GM12873 (cell line): Measurements from ENCODE around the gene PDE4A.

Experiments used
- TF ChIP-seq, protein P1 (sequence below): IDR thresholded peaks from 2 replicates; pipeline ENCODE4 v1.5.1; 2012; ENCODE audit warnings: low read depth, mild to moderate bottlenecking, moderate library complexity, low read length, control low read depth; ENCODE audit not compliant: insufficient read depth; ENCODE audit errors: missing control alignments

The PDE4A gene

DNA sequence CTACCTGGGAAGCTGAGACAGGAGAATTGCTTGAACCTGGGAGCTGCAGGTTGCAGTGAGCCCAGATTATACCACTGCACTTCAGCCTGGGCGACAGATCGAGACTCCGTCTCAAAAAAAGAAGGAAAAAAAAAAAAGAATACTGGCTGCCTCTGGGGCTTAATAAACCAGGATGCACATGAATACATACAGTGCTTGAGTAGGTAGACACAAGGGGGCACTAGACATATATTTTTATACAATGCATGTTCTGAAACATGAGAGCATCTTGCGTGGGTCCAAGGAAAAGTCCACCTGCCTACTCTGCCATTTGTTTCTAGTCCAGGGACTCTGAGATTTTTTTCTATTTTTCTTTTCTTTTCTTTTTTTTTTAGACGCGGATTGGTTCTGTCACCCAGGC is 51.6 kb downstream of the PDE4A start:
- TF ChIP-seq, protein P1, sequence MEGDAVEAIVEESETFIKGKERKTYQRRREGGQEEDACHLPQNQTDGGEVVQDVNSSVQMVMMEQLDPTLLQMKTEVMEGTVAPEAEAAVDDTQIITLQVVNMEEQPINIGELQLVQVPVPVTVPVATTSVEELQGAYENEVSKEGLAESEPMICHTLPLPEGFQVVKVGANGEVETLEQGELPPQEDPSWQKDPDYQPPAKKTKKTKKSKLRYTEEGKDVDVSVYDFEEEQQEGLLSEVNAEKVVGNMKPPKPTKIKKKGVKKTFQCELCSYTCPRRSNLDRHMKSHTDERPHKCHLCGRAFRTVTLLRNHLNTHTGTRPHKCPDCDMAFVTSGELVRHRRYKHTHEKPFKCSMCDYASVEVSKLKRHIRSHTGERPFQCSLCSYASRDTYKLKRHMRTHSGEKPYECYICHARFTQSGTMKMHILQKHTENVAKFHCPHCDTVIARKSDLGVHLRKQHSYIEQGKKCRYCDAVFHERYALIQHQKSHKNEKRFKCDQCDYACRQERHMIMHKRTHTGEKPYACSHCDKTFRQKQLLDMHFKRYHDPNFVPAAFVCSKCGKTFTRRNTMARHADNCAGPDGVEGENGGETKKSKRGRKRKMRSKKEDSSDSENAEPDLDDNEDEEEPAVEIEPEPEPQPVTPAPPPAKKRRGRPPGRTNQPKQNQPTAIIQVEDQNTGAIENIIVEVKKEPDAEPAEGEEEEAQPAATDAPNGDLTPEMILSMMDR: peak; percentile 49

DNA sequence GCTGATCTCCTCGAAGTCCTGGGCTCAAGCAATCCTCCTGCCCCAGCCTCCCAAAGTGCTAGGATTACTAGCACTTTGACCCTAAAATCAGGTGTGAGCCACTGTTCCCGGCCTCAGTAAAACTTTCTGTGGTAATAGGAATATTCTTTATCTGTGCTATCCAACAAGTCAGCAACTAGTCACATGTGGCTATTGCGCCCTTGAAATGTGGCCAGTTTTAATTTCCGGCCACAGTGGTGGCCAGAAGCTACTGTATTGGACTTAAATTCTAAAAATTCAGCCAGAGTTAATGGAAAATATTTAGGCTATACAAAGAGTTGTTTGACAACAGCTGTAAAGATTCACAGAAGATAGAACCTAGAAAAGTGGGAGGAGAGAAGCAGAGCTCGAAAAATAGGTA is 52.9 kb downstream of the PDE4A start:
- TF ChIP-seq, protein P1: no peak

DNA sequence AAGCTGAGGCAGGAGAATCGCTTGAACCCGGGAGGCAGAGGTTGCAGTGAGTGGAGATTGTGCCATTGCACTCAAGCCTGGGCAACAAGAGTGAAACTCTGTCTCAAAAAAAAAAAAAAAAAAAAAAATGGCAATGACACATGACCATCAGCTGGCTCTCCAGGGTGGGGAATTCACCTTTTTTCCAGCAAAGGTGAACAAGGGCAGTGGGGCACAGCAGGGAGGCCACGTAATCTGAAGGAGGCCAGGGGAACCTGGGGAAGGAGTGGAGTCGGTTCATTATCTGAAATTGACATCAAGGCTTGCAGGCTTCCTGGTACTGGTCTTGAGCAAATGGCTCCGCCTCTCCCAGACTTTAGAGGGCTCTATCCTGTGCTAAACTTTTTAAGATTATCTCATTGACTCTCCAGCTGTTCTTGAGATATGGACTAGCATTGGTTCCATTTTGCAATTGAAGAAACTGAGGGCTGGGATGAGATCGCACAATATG is 54.7 kb downstream of the PDE4A start:
- TF ChIP-seq, protein P1: no peak

DNA sequence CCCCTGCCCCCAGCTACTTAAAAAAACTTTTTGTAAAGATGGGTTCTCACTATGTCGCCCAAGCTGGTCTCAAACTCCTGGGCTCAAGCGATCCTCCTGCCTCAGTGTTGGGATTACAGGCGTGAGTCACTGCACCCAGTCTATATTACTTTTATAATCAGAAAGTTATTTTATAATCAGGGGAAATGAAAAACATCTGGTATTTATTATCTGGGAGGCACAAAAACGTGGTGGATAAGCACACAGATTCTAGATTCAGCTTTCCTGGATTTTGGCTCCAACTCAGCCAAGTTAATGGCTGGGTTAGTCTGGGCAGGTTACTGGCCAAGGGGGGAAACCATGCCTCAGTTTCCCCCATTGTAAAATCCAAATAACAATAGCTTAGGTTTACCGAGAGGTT is 58.1 kb downstream of the PDE4A start:
- TF ChIP-seq, protein P1: no peak

DNA sequence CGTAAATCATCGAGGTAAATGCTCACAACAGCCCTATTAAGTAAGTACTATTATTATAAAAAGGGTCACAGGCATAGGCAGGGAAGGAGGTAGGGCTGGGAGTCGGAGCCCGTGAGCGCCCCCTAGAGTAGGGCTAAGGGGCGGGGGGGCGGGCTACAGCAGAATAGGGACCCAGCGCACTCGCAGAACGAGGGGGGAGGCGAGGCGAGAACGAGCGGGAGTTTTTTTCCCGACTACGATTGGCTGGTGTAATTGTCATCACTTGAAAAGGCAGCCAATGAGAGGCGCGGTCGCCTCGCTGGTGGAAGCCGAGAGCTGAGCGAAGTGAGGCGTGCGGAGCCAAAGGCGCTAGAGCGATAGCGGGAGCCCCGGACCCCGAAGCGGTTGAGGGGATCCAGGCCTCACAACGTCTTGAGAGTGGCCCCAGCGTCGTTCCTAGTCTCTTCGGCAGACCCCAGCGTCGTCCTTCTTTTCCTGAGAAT is 58.6 kb downstream of the PDE4A start:
- TF ChIP-seq, protein P1: peak; percentile 25

DNA sequence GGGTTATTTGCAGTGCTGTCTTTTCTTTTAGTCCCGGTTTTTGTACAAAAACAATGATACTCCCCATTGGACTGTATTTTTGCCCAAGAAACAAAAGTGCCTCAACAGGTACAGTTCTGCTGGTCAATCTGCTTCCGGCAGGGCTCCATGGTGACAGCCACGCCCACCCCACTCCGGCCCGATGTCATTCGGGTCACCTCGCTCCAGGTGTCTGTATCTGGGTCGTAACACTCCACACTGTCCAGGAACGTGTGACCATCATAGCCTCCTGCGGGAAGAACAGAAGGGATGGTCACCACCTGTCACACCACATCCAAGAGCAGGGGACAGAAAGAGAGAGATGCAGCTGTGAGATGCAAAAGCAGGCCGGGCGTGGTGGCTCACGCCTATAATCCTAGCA is 66.2 kb downstream of the PDE4A start:
- TF ChIP-seq, protein P1: no peak

DNA sequence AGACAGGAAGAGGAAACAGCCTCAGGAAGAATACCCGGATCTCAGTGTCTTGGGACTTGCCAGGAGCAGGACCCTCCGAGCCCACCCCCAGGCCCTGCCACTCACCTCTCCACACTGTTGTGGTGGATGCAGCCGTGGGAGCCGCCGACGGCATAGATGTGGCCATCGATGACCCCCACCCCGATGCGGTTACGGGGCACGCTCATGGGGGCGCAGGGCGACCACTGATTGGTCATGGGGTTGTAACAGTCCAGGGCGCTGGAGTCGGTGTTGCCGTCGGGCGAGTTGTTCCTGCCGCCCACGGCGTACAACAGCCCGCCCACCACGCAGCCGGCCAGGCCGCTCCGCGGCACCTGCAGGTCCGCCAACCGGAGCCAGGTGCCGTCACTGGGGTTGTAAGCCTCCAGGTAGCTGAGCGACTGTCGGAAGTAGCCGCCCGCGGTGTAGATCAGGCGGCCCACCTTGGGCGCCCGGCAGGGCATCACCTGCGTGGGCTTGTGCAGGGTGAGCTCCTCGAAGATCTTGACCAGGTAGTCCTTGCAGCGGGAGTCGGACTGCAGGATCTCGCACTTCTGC is 71.2 kb downstream of the PDE4A start:
- TF ChIP-seq, protein P1: no peak

DNA sequence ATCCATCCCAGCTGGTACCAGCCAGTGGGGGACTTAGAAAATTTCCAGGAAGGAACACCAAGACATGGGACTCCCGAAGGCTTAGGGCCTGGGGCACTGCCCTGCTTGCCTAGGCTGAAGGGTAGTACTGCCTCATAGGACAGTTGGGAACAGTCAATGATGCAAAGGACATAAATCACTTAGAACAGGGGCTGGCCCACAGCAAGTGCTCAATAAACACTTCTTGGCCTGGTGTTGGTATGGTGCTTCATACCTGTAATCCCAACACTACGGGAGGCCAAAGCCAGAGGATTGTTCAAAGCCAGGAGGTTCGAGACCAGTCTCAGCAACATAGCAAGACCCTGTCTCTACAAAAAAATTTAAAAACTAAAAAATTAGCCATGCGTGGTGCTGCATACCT is 77.0 kb downstream of the PDE4A start:
- TF ChIP-seq, protein P1: no peak
